Measurements from ENCODE around the gene NTSR2.

- TF ChIP-seq, protein P1, sequence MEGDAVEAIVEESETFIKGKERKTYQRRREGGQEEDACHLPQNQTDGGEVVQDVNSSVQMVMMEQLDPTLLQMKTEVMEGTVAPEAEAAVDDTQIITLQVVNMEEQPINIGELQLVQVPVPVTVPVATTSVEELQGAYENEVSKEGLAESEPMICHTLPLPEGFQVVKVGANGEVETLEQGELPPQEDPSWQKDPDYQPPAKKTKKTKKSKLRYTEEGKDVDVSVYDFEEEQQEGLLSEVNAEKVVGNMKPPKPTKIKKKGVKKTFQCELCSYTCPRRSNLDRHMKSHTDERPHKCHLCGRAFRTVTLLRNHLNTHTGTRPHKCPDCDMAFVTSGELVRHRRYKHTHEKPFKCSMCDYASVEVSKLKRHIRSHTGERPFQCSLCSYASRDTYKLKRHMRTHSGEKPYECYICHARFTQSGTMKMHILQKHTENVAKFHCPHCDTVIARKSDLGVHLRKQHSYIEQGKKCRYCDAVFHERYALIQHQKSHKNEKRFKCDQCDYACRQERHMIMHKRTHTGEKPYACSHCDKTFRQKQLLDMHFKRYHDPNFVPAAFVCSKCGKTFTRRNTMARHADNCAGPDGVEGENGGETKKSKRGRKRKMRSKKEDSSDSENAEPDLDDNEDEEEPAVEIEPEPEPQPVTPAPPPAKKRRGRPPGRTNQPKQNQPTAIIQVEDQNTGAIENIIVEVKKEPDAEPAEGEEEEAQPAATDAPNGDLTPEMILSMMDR (IDR thresholded peaks at IDR 0.05): no peak
- TF ChIP-seq EP300 (IDR thresholded peaks at IDR 0.05): no peak
- TF ChIP-seq POLR2A (IDR thresholded peaks at IDR 0.05): no peak
Observed at GRCh38 chr2:11655495-11655894, 14.5 kb downstream of the NTSR2 start.

Measured in ovary (tissue), 3 donors.